ENCODE results near the gene IQGAP3. TPM values are rescaled to one million over a fixed set of nuclear protein-coding genes. Genes with fewer than 3 reads are reported as not detected.

IQGAP3 gene
- total RNA-seq, 1 experiment from 2014 or later, result 41.8 TPM

DNA sequence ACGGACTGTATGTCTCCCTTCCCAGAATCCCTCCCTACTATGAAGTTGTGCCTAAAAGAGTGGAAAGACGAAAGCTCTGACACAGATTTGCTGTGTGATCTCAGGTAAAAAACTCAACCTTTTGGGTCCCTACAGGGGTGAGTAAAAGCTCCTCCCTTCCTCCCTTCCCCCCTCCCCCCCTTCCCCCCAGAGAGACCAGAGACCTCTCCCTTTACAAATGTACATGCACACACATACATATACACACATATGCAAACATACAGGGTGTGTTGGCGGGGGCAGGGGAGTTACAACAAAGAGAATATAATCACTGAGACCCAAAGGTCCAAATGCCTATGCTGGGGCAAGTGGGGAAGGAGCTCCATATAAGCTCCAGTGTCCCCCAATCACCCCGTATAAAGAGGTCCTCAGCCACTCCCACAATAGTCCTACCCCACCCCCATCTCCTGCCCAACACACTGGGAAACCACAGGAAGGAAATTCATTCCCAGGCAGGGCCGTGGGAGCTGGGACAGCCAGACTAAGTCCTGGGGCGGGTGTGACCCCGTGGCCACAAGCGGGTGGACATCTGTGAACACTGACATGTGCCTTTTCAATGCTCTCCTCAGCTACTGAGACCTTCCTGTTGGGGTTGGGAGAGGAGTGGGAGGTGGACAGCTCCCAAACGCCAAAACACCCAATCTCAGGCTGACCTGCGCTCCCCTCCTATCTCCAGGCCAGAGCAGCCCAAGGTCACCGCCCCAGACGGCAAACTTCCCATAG is 73.8 kb downstream of the IQGAP3 start:
- peak; percentile 71 for DNase-seq (ENCODE audit: low read depth)

DNA sequence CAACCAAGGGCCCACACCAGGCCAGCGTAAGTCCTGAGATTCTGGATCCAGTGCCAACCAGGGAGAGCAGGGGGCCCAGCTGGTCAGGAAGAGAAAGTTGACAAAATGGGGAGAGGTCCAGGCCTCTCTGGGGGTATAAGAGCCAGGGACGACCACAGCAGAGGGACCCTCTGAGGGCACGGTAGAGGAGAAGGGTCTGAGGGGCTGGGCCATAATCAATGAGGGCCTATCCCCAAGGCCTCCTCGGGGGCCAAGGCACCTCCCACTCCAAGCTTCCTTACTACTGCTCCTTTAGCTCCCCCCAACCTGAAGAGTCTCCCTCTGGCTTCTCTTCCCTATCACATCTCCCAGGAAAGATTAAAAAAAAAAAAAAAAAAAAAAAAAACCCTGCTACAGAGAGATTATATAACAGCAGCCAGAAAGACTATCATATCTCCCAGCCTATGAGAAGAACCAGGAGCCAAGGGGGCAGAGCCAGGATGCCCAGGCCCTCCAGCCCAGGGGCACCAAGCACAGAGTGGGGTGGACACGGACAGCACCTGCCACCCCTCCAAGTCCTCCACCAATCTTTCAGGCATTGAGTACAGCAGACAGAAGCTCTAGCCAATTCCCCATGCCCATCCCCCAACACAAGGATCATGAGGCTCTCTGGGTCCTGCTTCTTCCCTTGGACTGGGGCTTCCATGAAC is 74.5 kb downstream of the IQGAP3 start:
- no peak for DNase-seq (ENCODE audit: low read depth)

DNA sequence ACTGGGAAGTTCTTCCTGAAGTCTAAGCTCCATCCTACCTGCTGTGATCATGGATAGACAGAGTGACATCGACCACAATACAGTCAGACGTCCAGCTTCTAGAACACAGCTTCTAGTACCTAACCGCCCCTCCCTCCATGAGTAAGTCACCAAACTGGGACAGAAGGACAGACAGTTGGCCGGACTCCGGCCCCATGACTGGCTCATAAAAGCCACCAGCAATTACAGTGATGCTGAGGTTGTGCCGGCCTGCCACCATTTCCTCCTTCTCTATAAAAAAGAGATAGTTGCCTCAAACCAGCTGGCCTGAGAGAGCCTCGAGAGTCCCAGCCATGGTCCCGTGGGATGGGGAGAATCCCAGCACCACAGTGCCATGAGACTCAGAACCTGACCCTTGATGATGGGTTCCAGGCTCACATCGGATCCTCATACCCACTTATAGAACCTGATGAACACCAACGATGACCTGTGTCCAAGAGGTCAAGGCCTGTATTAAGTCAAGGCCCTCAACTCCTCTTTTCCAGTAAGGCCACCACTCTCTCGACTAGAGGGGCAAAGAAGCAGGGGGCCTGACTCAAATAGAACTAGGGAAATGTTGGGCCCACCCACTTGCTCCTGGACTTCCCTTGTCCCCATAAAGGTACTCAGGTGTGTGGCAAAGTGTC is 75.2 kb downstream of the IQGAP3 start:
- no peak for DNase-seq (ENCODE audit: low read depth)

DNA sequence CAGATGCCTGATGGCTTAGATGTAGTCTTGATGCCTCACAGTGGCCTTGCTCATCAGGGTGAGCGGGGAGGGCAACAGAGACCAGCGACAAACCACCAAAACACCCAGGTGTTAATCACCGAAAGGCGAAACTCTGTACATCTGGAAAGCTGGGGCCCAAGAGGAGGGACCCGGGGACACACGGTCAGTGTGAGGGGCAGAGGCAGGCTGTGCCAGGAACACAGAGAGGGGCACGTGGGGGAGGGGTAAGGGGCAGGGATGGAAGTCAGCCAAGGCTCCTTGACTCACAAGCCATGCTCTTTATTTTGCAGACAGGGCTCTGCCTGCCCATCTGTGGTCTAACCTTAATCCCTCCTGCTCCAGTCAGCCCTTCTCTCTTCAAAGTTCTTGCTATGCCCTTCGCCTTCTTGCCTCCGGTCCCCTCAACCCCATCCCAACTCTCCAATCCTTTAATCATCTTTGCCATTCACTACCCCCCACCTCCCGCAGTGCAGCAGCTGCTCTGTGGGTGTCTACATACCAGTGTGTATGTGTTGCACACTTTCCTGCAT is 76.1 kb downstream of the IQGAP3 start:
- DNase-seq (ENCODE audit: low read depth), result peak; percentile 58

DNA sequence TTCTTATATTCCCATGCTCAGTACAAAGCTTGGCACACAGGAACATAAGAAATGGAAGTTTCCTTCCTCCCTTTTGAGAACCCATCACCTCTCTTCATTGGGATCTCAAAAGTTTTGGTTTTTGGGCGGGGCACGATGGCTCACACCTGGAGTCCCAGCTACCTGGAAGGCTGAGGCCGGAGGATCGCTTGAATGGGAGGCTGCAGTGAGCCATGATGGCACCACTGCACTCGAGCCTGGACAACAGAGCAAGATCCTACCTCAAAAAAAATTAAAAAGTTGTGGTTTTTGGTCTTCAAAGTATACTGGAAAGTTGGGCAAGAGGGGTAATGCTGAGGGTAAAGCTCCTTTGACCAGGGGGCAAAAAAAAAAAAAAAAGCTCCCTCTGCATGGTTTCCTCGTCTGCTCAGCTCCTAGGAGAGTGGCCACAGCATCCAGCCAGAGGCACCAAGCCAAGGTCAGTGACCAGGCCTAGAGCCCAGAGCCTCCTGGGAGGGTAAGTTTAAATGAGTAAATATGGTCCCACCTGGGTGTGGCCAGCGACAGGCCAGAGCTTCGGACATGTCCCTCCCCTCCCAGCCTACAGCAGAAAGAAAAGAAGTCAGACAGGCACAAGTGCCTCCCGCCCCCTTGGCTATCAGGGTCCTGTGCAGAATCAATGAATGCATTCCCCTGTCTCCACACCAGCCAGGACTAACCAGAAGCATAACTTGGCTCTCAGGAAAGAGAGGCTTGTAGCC is 76.8 kb downstream of the IQGAP3 start:
- no peak for DNase-seq (ENCODE audit: low read depth)

DNA sequence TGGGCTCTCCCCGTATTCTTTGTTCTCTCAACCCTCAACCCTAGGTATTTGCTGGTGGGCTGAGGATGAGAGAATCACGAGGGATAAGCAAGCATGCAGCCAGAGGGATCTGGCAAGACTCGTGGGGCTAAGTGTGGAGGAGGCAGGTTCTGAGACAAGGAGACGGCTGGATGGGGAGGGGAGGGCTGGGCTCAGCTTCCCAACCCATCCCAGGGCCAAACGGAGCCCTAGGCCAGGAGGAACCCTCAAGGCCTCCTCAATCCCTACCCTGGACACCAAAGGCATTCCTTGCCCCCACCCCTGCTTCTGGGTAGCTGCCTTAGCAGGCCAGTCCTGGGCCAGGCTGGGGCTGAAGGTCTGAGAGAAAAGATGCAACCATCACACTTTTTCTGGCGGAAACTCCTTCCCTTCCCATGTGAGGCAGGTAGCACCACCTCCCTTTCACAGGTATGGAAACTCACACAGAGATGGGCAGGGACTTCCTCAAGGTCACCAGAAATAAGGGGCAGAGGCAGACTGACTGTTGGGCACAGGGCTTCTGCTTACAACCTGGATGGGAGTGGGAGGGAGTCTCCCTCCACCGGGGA is 78.0 kb downstream of the IQGAP3 start:
- no peak for DNase-seq (ENCODE audit: low read depth)

DNA sequence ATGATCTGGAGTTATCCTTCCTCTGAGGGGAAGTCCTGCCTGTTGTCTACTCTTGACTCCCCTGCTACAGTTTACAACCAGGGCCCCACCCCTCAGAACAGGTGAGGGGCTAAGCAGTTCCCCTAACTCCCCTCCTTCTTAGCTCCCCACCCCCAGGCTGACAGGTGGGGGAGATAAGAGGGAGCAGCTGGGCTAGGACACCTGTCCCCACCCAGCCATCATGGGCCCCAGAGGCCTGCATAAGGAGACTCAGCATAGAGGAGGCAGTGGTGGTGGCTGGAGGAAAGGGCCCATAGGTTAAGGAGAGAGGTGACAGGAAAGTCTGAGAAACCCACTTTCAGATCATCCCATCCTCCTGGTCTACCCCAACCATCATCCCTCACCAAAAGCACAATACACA is 78.6 kb downstream of the IQGAP3 start:
- no peak for DNase-seq (ENCODE audit: low read depth)

DNA sequence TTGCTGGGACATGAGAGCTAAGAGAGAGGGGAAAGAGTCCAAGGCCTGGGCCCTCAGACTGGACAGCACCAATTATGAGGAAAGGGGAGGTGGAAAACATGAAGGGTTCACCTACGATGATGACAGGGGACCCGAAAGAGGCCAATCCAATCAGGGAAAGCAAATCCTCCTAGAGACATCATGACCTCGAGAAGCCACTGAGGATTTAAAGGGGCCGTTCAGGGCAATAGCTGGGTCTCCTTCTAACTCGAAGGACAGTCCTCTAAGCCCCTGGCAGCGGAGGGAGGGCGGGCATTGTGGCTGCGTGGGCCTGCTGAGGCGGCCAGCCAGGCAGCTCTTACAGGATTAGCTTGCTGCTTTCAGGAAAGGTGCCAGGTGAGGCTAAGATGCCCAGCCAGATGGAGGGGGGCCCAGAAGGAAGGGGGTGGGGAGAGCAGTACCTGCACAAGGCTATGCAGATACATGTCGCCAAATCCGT is 79.2 kb downstream of the IQGAP3 start:
- DNase-seq (ENCODE audit: low read depth), result no peak

DNA sequence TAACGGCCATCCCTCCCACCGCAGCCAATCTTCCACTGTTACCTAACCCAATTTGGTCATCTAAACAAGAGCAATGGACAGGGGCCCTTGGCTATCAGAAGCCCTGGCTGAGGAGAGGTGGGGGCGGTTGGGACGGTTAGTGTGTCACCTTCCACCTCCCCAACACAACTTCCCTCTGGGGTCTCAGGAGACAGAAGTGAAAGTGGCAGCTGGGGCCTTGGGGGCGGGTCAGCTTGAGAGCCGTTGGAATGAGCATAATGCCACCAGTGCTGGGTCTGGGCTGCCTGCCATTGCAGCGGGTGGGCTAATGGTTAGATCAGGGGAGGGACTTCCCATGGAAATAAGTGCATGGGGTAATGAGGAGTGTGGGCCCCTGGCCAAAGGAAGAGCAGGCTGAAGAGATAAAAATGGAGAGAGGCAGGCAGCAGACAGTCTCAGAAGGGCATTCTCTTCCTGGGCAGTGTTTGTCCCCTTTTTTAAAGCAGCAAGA is 79.7 kb downstream of the IQGAP3 start:
- DNase-seq (ENCODE audit: low read depth), result no peak

DNA sequence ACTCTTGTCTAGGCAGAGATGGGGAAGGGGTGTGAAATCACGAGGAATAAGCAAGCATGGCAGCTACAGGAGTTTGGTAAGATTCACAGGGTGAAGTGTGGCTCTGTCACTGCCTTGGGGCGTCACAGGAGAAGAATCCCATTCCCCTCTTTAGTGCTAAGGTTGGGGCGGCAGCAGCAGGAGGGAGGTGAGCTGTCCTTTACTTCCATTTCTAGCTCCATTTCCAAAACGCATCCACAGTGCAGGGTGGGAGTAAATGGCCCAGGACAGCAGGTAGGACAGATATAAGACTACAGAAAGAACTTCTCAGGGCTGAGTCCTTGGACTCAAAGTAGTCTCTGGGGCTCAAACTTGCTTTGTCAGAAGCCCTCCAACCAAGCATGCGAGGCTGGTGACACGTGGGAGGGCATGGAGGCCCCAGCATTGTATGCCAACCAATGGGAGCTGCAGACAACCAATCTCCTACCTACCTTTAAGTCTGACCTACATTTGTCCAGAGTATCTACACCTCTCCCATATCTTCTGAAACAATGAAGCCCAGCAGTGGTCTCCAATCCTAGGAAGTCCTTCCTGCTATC is 80.3 kb downstream of the IQGAP3 start:
- no peak for DNase-seq (ENCODE audit: low read depth)

DNA sequence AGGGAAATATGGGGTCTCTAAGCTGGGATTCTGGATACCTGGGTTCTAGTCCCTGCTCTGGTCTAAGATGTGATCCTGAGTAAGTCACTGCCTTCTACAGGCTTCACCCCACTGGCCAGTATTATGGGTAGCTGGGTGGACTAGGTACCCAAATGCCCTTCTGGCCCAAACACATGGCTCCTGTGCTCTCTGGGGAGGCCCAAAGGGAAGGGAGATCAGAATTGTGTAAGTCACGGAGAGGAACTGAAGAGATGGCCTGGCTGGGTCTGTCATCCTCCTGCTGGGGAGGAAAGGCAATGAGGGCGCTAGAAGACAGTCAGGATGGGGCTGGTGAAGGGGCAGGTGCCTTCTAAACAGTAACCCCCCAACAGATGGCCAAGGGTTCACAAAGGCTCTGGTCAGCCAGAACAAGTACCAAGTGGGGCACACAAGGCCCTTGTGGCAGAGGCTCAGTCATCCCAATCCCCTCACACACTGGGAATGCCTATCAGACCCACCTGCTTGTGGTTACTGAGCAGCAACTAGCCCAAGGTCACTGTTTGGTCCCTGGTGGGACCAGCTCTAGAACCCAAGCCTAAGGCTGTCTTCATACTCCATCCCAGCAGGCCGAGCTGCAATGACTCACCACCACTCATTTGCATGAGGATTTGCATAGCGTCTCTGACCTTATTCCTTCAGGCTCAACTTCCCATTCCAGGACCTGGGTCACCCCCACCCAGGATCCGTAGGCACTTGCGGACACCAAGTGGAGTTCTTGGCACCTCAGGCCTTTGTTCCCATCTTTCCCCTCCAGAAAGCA is 81.0 kb downstream of the IQGAP3 start:
- no peak for DNase-seq (ENCODE audit: low read depth)

DNA sequence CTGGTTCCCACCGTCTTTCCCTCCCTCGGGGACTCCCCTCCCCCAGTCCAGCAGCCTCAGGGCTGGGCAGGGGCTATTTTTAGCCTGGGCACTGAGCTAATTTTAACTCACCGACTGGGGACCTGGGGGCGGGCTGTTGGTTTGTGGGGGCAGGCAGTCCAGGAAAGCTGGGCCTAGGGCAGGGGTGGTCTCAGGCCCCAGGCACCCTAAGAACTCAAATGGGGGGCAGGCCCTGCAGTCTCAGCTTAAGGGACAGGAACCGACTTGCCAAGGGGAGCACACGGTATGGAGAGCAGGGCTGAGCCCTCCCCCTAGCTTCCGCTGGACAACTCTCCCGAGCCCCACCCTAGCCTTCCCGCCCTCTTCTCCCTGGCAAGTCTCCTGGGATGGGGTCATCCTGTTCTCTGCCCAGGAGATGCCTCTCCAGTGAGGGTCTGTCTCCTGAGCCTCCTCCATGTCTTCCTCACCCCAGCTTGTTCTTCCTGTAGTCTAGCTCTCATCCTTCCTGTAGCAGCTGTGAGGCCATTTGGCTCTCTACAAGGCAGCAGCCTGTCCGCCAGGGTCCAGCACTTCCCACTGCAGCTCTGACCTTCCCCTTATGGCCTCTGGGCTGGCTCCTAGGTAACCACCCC is 81.8 kb downstream of the IQGAP3 start:
- no peak for DNase-seq (ENCODE audit: low read depth)

DNA sequence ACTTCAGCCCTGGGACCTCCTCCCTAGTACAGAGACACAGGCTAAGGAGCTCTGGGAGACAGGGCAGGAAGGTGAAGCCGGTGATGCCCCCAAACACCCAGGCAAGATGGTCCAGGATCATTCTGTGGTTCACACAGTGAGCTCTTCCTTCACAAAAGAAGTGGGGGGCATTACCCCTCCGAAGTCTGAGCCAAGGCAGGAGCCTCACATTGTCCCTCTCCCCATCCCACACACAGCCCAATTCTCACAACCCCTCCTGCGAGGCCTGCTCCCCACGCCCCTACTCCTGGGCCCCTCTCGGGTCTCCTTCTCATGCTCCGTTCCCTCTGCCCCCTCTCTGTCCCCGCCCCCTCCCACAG is 82.5 kb downstream of the IQGAP3 start:
- DNase-seq (ENCODE audit: low read depth), result no peak

DNA sequence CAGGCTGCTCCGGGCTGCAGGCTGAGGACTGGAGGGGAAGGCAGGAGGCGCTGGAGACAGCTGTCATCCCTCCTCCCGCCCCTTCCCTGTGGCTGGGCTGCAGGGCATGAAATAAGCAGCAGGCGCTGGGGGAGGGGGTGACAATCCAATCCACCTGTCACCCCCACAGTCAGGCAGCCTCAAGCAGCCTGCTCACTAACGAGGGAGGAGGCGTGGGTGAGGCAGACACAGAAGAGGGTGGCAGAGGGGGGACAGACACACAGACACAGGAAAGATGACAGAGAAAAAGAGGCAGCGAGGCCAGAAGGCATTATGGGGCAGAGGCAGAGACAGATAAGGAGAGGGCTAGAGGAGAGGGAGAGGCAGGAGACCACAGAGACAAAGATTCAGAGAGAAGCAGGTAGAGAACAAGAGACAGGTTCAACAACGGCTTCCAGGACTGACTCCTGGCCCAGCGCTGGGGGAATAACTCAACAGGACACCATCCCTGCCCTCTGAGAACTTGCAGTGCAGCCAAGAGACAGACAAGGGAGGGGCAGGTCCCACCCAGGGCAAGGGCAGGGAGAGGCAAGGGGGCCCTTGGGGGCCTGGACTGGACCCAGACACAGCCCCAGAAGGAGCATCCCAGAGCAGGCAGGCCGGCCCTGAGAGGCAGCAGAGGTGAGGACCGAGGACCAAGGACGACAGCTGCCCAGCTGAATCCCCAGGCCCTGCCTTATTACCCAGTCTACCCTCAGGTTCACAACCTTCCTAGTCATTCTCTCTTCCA is 83.0 kb downstream of the IQGAP3 start:
- DNase-seq (ENCODE audit: low read depth), result no peak

DNA sequence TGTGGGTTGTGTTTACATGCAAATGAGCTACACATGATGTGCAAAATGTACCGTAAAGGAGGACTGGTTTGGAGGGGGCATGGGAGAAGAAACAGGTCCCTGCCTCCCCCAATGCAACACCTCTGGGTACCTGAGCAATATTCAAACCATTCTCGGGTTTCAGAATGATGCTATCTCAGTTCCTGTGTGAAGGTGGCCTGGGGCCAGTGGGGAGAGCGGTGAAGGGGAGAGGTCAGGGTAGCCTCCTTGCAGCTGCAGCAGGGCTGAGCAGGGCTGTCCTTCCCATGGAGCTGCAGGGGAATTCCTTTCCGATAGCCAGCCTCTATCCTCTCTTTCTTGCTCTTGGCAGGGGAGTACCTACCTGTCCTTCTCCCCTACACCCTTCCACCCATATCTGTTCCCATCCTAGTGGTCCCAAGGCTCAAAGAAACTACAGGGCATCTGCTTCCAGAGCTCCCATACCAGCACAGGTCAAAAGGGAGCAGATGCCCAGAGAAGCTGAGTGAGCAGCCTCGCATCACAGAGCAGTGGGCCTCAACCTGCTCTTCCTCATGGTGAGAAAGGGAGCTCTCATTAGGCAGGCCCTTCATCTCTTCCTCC is 83.7 kb downstream of the IQGAP3 start:
- no peak for DNase-seq (ENCODE audit: low read depth)

DNA sequence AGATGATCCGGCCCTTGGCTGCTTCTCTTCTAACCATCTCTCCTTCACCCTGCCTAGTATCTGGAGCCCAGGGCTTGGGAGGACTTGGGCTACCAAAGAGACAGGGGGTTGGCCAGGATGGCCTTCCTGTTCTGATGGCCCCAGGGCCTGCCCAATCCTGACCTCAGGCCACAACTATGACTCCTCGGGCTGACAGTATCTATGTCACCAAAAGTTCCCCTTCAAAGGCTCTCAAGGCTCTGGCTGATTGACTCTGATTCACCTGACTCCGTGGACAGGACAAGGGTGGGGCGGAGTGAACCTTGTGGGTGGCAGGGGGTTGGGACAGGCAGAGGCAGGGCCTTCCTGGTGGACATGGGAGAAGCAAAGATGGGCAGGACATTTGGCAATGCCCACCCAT is 84.5 kb downstream of the IQGAP3 start:
- DNase-seq (ENCODE audit: low read depth), result no peak

DNA sequence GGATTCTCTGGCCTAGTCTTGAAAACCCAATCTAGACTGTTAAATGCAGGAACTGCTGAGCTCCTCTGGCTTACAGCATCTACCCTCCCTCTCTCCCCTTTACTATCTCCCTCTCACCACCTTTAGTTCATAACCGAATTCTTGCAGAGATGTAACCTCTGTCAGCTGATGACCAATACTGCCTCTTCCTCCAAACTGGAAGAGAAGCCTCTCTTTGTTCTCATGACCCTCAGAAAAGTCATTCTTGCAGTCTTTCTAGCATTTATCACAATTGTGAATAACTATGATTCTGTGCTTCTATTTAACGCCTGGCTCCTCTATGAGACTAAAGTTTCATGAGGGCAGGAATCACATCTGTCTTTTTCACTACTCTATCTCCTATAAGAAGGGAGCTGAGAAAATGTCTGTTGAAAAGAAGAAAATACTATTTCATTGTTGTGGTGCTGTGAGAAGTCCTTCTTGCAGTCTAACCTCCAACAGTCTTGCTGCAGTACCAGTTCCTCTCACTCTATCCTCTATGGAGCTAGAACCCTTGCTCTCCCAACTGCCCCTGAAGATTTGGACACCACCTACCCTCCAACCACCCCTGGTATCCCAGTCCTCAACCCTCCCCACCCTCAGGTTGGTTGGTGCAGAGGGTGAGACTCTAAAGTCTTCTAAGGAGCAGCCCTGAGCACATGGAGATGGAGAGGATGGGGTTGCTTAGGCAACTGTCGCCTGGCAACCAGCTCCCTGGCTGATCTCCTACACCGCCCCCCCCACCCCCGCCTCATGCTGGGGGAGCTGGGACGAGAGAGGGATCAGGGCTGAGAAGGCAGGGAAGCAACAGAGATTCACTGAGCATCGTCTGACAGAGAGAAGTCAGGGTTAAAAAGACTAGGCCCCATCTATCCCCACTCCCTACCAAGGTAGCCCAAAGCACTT is 85.7 kb downstream of the IQGAP3 start:
- DNase-seq (ENCODE audit: low read depth), result no peak

Measured in HT1080 (cell line).